Tibial artery (tissue), 4 donors: ENCODE measurements around the gene PSMB3.

Experiments used
- DNase-seq, 2 donors: peaks; one replicate each; pipeline ENCODE4 v3.0.0-alpha.2; 2019
- H3K27ac ChIP-seq, 2 donors: fragments of 200-600 bp; sonication (generic) in 1 of 2; 1 replicate in 1 of 2; 2 replicates in 1 of 2; pipeline ENCODE4 v1.5.1; 2018 to 2019; ENCODE audit warnings: mild to moderate bottlenecking in 1 of 2
- H3K27me3 ChIP-seq, 2 donors: fragments of 200-600 bp; sonication (generic) in 1 of 2; one replicate each; pipeline versions ENCODE4 v1.5.1 to v1.6.0; 2016 to 2019
- H3K36me3 ChIP-seq, 3 donors: fragments of 200-600 bp; sonication (generic) in 2 of 3; one replicate each; pipeline ENCODE4 v1.5.1; 2016 to 2019; ENCODE audit warnings: mild to moderate bottlenecking in 2 of 3
- H3K4me1 ChIP-seq, 4 donors: fragments of 200-600 bp; sonication (generic) in 2 of 4; 1 replicate in 3 of 4; 2 replicates in 1 of 4; pipeline ENCODE4 v1.5.1; 2016 to 2019
- H3K4me3 ChIP-seq, 2 donors: fragments of 200-600 bp; sonication (generic) in 1 of 2; 1 replicate in 1 of 2; 2 replicates in 1 of 2; pipeline ENCODE4 v1.5.1; 2018 to 2019; ENCODE audit warnings: mild to moderate bottlenecking in 2 of 2
- H3K9me3 ChIP-seq, 3 donors: fragments of 200-600 bp; sonication (generic) in 1 of 3; one replicate each; pipeline ENCODE4 v1.5.1; 2016 to 2019
- intact Hi-C: fragments of 100-400 bp; cut with DNase I; formaldehyde crosslinking; loops from one replicate; pipeline ENCODE4 v1.15.0; 2023; ENCODE audit warnings: low total_unique reads
- TF ChIP-seq, protein P1 (sequence below), 2 experiments: fragments of 200-600 bp in 1 of 2; fragments of 450-650 bp in 1 of 2; IDR thresholded peaks; one replicate each; pipeline ENCODE4 v1.5.1; 2017 to 2019; ENCODE audit warnings: antibody characterized with exemption in 2 of 2, mild to moderate bottlenecking in 1 of 2, moderate library complexity in 1 of 2

Gene PSMB3

DNA sequence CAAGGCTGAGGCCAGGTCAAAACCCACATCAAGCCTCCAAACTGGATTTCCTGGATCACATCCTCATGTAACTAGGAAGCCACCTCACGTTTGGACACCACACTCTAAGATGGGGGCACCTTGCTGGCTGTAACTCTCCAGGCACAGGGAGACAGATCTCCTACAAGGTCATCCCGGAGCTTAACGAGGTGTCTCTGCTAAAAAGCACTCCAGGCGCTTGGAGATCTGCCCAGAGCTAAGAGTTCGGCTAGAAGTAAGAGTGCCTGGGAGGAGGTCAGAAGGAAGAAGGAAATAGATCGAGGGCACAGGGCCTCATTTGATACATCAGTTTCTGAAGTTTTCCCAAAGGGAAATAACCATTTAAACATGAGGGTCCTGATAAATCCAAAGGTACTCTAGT, 15.9 kb downstream of the PSMB3 start:
- no peak for DNase-seq
- peaks cover 50 to 100% (median 91%) of the 10 kb centered on the region in 3 donors for H3K36me3 ChIP-seq
- H3K27ac ChIP-seq, result no peak overlapping the region
- TF ChIP-seq, protein P1, sequence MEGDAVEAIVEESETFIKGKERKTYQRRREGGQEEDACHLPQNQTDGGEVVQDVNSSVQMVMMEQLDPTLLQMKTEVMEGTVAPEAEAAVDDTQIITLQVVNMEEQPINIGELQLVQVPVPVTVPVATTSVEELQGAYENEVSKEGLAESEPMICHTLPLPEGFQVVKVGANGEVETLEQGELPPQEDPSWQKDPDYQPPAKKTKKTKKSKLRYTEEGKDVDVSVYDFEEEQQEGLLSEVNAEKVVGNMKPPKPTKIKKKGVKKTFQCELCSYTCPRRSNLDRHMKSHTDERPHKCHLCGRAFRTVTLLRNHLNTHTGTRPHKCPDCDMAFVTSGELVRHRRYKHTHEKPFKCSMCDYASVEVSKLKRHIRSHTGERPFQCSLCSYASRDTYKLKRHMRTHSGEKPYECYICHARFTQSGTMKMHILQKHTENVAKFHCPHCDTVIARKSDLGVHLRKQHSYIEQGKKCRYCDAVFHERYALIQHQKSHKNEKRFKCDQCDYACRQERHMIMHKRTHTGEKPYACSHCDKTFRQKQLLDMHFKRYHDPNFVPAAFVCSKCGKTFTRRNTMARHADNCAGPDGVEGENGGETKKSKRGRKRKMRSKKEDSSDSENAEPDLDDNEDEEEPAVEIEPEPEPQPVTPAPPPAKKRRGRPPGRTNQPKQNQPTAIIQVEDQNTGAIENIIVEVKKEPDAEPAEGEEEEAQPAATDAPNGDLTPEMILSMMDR (IDR thresholded peaks at IDR 0.05), result no peak
- no peak overlapping the region for H3K4me3 ChIP-seq
- no peaks in the 10 kb centered on the region for H3K9me3 ChIP-seq
- no peaks in the 10 kb centered on the region for H3K4me1 ChIP-seq
- intact Hi-C loops, result no loop called here
- no peaks in the 10 kb centered on the region for H3K27me3 ChIP-seq

DNA sequence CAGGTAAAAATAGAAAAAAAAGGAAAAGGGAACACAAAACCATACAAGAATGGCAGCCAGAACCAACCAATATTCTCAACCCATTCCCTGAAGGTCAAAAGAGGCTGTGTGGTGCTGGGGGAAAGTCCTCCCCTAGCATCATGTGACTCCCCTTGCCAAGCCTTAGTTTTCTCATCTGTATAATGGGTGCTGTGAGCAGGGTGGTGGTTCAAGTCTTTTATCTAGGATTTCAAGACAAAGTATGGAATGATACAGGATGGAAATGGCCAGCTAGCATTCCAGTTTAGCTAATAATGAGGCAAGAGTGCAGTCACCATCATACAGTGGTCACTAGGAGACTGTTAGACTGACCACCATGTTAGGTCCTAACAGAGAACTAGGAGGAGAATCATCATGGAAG, 20.7 kb downstream of the PSMB3 start:
- intact Hi-C loops, result no loop called here

DNA sequence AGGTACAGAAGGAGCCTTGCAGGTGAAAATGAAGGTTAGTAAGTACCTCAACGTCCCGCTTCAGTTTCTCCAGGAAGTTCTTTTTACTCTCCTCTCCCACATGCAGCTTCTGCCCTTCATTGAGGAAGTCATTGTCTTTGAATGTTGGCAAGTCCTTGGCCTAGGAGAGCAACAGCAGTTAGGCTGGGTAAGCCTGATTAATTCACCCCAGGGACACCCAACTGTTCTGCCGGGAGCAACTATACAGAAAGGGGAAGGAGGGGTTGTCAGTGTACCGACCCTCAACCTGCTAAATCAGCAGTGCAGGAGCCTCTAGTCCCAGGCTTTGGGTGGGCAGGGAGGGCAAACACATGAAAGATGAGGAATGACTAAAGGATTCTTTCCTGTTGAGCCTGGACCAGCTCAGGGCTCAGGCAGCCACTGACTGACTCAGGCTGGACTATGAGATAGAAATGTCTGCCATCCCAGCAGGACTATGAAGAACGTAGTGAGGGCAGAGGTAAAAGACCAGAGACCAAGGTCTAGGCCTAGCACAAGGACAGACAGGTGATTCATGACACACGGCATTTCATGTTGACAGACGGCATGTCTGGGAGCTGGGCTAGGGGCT, 25.2 kb downstream of the PSMB3 start:
- intact Hi-C loops, result no loop called here
- Histone ChIP-seq H3K27me3 (no peaks in the 10 kb centered on the region), H3K9me3 (no peaks in the 10 kb centered on the region), H3K36me3 (peaks cover 95 to 100% (median 98%) of the 10 kb centered on the region in 3 donors), H3K4me1 (no peaks in the 10 kb centered on the region), H3K27ac (no peak overlapping the region), H3K4me3 (no peak overlapping the region)
- TF ChIP-seq, protein P1 (IDR thresholded peaks at IDR 0.05), result no peak
- no peak for DNase-seq

More for the DNA sequence above, 20.7 kb downstream of the PSMB3 start:
- no peak for DNase-seq
- Histone ChIP-seq H3K4me1 (no peaks in the 10 kb centered on the region), H3K36me3 (peaks cover 89 to 100% (median 97%) of the 10 kb centered on the region in 3 donors), H3K9me3 (no peaks in the 10 kb centered on the region), H3K4me3 (no peak overlapping the region), H3K27ac (no peak overlapping the region), H3K27me3 (no peaks in the 10 kb centered on the region)
- TF ChIP-seq, protein P1 (IDR thresholded peaks at IDR 0.05), result no peak

DNA sequence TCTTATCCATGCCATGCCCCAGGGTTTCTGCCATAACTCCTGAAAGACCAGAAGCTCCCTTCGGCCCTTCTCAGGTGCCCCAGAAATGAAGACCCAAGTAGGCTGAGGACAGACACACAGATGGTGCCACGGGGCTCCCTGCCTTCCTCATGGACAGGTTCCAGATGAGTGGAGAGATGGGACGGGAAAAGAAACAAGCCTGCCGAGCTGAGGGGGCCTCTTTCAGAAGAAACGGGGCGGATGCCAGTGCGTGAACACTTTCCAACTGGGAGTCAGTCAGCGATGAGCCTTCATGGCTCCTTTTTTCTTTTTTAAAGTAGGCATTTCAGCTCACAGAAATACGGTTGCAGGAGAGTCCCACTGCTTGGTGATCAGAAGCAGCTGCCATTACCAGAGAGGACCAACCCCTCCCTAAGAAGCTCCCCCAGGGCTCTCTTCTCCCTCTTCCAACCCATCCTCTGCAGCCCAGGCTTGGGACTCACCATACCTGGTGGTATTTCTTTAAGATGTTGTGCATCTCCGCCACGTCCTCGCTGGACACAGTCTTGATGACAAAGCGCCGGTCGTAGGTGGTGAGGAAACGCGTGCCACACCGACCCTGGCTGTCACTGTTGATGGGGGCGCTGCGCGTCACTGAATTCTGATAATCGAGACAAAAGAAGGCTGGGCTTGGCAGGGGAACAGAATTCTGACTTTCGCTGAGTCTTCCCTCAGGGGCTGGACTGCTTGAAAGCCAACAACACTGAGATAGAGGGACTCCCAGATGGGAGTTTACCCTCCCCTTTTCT, 27.6 kb downstream of the PSMB3 start:
- intact Hi-C loops, result no loop called here
- no peak overlapping the region for H3K27ac ChIP-seq
- no peaks in the 10 kb centered on the region for H3K27me3 ChIP-seq
- H3K36me3 ChIP-seq, result peaks cover 96 to 100% (median 98%) of the 10 kb centered on the region in 3 donors
- TF ChIP-seq, protein P1 (IDR thresholded peaks at IDR 0.05), result no peak
- DNase-seq, result no peak
- no peaks in the 10 kb centered on the region for H3K9me3 ChIP-seq
- H3K4me3 ChIP-seq, result no peak overlapping the region
- no peaks in the 10 kb centered on the region for H3K4me1 ChIP-seq

DNA sequence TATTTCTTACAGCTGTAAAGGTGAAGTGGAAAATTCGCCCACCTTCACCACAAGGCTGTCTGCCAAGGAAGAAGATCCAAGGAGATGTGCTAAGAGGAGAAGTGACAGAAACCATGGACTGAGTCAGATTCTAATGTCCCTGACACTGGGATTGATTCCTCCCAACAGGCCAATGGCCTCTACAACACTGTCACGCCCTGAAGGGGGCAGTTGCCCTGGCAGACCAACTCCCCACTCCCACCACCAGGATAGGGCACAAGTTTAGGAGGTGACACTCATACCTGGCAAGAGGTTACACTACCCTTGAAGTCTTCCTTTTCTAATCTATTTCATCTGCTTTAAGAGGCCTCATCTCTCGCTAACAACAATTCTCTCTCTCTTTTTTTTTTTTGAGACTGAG, 30.7 kb downstream of the PSMB3 start:
- Histone ChIP-seq H3K4me1 (no peaks in the 10 kb centered on the region), H3K4me3 (no peak overlapping the region), H3K27me3 (no peaks in the 10 kb centered on the region), H3K36me3 (peaks cover 81 to 88% (median 85%) of the 10 kb centered on the region in 3 donors), H3K27ac (no peak overlapping the region), H3K9me3 (no peaks in the 10 kb centered on the region)
- TF ChIP-seq, protein P1 (IDR thresholded peaks at IDR 0.05), result no peak
- intact Hi-C loops, result no loop called here
- DNase-seq, result no peak
